ENCODE data around the gene SLIT3.

- TF ChIP-seq ZC3H10 (CRISPR knock-in tag; IDR thresholded peaks at IDR 0.05) (no peak), ZNF70 (CRISPR knock-in tag; IDR thresholded peaks at IDR 0.05) (no peak), ZFP3 (CRISPR knock-in tag; IDR thresholded peaks at IDR 0.05) (no peak), CSRNP3 (CRISPR knock-in tag; IDR thresholded peaks at IDR 0.05) (no peak), ARNTL (CRISPR knock-in tag; IDR thresholded peaks at IDR 0.05; ENCODE audit: borderline replicate concordance, low read depth) (no peak), BACH2 (CRISPR knock-in tag; IDR thresholded peaks at IDR 0.05; ENCODE audit: borderline replicate concordance) (no peak)
Measured at GRCh38 chr5:169050636-169051035, 250.3 kb downstream of the SLIT3 start.

Measured in SK-N-SH treated with all-trans-retinoic acid at 6 μM for 48 hours (cell line).